HG02610 (cell line): ENCODE data around the gene GIGYF2.
A peak's percentile ranks its signal among the peaks of the same experiment; 100 is the strongest.
"Not testable (repeated sequence)": the region's sequence is repeated elsewhere in the genome, so short reads cannot be mapped to it uniquely, and the experiment has no call there.

Experiments
- ATAC-seq: cut with Tn5 transposase; IDR thresholded peaks from one replicate; pipeline ENCODE4 v1.9.1; 2021; ENCODE audit warnings: mild to moderate bottlenecking, moderate library complexity; ENCODE audit not compliant: unreplicated experiment

The GIGYF2 gene

DNA sequence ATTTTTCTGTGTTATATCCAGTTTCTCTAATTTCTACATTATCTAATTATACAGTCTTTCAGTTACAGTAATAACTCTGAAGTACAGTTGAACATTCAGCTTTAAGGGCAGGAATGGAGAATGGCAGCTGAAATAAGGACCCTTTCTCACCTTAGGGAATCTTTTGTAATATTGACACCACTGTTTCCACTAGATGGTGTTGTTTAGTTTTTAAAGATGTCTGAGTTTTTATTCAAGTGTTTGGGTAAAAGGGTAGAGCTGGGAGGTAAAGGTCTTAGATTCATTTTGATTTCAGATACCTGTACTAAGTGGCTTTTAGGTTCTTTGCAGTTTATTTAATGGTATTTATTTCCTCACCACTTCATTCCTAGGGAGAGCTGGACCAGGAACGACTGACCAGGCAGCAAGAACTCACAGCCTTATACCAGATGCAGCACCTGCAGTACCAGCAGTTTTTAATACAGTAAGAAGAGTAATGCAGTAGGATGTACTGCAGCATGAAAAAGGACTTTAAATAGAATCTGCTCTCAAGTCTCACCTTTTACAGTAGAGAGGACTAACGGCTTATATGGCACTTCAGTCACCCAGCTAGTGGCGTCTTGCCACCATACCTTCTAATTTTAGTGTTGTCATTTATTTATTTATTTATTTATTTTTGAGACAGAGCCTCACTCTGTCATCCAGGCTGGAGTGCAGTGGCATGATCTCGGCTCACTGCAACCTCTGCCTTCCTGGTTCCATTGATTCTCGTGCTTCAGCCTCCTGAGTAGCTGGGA, 112.4 kb downstream of the GIGYF2 start:
- ATAC-seq, result no peak

DNA sequence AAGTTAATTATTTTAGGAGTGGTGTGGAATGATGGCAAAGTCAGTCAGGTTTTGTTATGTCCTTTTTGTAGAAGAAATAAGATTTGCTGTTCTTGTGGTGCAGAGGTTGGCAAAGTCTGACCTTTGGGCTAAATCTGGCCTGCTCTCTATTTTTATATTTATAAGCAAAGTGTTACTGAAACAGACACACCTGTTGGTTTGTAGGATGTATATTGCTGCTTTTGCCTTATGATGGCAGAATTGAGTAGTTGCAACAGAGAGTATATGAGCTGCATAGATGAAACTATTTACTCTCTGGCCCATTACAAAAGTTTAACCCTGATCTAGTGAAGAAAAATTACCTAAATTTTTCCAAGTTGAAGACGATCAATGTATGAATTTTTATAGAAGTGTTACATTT, 113.3 kb downstream of the GIGYF2 start:
- no peak for ATAC-seq

DNA sequence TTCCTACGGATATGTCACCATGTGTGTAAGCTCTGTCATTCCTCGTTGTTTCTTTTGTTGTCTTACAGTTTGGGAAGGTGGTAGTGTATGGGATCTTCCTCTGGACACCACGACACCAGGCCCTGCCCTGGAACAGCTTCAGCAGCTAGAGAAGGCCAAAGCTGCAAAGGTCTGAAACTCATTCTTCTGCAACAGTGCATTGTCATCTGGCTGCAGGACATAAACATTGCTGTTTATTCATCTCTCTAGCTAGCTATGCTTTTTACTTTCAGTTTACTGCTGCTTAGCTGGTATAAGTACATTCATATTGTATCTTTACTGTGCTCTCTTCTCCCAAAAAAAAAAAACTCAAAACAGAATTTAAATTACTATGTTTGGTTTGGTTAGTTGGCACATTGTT, 118.4 kb downstream of the GIGYF2 start:
- ATAC-seq, result no peak

DNA sequence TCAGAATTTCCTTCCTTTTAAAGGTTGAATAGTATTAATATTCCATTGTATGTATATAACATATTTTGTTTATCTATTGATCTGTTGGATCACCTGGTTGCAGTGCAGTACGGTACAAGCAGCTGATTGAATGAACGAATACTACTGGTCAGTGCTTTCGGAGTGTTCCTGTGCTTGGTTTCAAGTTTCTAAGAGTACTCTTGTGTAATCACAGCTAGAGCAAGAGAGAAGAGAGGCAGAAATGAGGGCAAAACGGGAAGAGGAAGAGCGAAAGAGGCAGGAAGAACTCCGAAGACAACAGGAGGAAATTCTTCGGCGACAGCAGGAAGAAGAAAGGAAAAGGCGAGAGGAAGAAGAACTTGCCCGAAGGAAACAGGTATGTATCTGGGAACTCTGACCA, 119.5 kb downstream of the GIGYF2 start:
- no peak for ATAC-seq

DNA sequence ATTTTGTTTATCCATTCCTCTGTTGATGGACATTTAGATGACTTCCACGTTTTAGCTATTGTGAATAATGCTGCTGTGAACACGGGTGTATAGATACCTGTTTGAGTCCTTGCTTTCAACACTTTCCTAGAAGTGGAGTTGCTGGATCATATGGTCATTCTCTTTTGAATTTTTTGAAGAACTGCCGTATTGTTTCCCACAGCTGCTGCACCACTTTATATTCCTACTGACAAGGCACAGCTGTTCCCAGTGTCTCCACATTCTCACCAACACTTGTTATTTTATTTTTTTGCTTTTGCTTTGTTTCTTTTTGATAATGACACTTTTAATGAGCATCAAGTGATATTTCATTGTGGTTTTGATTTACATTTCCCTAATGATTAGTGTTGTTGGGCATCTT, 120.6 kb downstream of the GIGYF2 start:
- no peak for ATAC-seq

DNA sequence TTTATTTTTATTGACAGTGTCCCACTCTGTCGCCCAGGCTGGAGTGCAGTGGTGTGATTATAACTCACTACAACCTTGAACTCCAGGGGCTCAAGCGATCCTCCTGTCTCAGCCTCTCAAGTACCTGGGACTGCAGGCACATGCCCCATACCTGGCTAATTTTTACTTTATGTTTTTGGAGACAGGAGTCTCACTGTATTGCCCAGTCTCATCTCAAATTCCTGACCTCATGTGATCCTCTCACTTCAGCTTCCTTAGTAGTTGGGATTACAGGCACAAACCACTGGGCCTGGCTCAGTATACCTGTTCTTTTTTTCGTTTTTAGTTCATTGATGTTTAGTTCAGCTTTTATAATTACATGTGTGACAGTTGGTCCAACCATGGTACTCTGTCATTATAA, 132.9 kb downstream of the GIGYF2 start:
- ATAC-seq, result no peak

DNA sequence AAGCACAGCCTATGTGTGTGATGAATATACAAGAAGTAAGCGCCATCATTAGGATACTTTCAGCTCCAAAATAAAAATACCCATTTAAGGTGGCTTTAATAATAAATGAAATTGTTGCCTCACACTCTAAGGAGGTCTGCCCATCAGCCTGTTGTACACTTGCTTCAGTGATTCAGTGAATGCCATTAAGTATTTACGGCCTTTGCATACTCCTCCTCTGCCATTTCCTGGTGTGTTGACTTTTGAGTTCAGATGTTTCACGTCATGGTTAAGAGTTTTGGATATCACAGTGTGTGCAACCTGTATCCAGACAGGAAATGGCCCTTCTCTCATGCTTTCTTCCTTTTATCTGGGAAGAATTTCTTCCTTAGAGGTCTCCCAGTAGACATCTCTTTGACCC, 134.4 kb downstream of the GIGYF2 start:
- ATAC-seq, result no peak

DNA sequence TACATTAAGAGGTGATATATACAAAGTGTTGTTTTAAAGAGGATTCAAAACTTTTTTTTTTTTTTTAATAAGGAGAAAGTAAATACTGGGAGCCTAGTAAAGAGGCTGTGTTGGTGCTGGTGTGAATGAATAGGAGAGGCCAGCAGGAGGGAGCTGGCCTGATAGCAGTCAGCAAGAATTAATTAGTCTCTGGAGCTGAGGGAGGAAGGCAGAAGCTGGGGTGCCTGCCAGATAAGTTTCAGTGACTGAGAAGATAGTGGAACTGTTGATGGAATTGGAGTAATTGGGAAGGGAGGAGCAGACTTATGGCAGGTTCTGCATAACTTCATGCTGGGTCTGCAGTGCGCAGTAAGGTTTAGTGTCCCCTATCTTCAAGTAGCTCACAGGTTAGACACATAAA, 136.7 kb downstream of the GIGYF2 start:
- ATAC-seq, result no peak

DNA sequence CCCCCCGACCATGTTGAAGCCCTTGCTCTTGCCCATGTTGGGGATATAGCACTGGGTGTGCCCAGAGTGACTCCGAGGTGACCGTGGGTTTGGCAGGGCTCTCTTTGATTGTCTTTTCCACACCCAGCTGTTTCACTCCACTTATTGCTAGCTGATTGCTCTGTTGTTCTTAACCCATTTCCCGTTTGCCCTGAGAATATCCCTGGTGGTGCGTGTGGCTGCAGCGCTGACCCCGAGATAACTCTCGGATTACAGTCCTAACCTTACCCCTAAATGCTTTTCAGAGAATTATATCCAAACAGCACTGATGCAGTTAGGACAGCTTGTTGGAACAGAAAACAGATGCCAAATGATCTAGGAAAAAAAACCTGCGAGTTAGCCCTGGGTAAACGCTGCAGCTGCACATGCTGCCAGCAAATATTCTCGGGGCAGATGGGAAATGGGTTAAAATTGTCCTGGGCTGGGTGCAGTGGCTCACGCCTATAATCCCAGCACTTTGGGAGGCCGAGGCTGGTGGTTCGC, 138.6 kb downstream of the GIGYF2 start:
- ATAC-seq, result no peak

DNA sequence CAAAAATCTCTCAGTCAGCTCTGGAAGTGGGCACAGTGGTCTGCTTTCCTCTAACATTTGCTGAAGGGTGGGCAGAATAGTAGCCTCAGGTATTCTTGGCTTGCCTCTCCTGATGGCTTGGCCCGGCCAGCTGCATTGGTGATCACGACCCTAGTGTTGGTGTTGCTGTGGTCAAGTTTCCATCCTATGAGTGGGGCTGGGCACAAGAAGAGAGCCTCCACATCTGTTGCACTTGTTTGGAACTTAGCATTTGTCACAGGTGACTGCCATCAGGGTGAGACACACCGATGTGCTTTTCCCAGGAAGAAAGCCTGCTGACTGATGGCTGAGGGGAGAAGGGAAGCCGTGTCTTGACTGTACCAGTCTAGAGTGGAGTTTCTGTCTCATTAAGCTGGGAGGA, 139.8 kb downstream of the GIGYF2 start:
- ATAC-seq, result no peak

DNA sequence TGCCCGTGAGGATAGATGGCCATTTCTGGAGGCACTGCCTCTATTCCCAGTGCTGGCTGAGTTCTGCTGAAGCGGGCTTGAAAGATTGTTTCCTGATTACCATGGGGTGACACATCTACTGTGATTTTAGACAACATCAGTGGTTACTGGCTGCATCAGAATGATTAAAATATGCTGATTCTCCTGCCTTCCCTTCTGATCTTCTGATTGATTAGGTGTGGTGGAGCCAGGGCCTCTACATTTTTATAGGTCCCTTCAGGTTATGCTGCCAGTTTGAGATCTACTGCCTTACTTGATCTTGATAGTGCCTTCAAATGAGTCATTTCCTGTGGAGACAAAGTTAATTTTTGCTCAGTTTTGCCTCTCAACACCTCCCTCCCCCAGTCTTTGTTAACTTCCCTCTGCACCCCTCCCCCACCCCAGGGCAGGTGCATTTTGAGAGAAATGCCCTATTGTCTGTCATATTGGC, 141.3 kb downstream of the GIGYF2 start:
- peak; percentile 63 for ATAC-seq

DNA sequence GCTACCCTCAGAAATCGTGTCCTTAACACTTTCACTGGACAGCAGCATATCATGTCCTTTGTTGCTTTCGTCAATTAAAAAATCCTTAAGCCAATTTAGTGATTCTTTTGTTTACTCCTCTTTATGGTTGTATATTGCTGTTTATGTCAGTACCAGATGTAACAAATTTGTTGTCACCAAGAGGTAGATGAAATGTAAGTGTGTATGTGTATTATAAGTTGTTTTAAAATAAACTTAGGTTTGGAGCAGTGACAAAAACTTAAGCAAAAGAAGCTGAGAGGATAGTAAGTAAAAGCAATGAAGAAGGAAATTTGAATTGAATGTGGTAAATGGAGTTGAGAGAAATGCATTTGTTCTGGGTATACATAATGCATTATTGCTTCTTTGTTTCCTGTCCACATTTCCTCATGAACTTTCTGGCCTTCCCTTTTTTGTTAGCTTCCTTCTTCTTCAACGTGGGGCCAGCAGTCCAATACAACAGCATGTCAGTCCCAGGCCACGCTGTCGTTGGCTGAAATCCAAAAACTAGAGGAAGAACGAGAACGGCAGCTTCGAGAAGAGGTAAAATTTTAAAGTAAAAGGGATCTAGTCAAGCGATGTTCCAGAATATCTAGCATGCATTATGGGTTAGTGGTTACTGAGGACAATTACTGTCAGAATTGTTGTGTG, 142.4 kb downstream of the GIGYF2 start:
- no peak for ATAC-seq

DNA sequence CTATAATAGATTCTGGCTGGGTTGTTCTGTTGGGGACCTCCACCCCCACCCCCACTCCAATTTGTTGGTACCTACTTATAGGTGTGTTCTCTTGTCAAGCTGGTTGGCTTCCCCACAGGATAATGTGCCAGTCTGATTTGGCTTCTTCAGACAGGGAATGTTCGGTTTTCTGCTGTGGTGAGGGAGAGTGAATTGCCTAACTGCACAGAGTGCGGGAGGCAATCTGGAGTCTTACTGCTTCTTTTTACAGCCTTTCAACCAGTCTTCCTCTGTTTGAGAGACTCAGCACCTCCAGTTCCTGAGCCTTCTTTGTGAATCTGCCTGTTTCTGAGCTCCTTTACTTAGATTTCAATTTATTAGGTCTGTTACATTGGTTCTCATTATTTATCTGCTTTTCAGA, 145.6 kb downstream of the GIGYF2 start:
- ATAC-seq, result no peak

DNA sequence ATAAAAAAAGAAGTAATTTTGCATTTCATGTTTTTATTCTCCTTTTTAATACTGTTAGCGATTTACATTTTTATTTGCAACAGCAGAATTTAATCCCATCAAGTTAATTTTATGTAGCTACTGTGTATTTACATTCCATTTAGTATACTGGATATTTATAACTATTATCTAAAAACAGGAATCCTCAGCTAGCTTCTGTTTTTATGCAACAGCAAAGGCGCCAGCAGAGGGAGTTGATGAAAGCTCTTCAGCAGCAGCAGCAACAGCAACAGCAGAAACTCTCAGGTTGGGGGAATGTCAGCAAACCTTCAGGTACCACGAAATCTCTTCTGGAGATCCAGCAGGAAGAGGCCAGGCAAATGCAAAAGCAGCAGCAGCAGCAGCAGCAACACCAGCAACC, 146.7 kb downstream of the GIGYF2 start:
- ATAC-seq, result no peak

DNA sequence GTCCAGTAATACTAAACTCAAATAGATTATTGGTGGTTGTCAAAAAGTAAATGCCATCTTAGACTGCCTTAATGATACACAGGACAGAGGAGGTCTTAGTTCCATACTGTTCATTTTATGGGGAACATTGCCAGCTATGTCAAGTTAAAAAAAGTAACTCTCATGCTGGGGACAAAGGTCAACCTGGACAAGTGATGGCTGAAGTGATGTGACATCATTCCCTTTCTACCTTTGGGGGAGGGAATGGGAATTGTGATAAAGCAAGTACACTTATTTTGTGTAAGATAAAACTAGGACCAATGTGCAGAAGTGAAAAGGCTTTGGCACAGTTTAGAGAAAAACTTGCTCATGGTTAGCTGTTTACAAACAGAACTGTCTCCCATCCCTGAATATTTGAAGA, 148.9 kb downstream of the GIGYF2 start:
- ATAC-seq, result no peak

DNA sequence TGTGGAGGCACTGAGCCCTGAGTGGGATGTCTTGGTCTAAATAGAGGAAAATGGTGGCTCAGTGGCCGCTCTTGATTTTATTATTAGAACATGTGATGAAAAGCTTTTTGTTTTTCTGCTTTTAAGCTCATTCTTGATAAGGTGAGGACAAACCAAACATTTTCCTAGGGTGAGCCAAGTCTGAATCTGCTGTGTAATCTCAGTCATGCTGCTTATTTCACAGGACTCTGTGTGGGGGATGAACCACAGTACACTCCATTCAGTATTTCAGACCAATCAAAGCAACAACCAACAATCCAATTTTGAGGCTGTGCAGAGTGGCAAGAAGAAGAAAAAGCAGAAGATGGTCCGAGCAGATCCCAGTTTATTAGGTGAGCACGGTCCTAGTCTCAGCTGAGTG, 152.9 kb downstream of the GIGYF2 start:
- ATAC-seq, result no peak

DNA sequence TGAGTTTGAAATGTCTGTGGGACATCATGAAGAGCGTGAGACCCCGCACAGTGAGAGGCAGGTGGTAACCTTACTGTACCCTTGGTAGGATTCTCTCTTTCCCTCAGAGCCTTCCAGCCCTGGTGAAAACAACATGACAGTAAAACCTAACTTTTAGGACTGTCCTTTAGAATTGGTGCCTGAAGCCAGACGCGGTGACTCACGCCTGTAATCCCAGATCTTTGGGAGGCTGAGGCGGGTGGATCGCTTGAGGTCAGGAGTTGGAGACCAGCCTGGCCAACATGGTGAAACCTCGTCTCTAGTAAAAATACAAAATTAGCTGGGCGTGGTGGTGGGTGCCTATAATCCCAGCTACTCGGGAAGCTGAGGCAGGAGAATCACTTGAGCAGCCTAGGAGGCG, 154.9 kb downstream of the GIGYF2 start:
- ATAC-seq, result not testable (repeated sequence)

DNA sequence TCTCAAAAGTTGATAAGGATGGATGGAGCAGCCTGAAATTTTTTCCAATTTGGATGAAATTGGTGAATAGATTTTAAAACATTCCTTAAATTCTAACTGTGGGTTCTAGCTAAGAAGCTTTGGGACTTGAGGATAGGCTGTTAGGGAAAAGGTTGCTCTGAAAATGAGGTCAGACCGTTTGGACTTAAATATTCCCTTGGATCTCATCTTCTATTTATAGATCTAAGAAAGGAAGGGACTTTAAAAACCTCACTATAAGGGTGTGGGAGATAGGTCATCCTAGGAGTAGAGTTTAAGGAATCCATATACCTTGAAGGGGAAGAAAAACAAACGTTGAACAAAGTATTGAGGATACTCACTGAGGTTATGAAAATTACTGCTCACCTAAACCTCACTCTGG, 155.5 kb downstream of the GIGYF2 start:
- ATAC-seq, result no peak

DNA sequence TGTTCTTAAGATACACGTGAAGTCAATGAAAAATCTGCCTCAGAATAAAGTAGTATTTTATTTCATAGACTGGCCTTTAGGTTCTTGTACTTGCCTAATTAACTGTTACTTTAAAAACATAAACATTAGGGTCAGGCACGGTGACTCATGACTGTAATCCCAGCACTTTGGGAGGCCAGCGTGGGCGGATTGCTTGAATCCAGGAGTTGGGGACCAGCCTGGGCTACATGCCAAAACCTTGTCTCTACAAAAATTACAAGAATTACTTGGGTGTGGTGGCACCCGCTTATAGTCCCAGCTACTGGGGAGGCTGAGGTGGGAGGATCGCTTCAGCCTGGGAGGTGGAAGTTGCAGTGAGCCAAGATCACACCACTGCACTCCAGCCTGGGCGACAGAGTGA, 157.0 kb downstream of the GIGYF2 start:
- ATAC-seq, result no peak

DNA sequence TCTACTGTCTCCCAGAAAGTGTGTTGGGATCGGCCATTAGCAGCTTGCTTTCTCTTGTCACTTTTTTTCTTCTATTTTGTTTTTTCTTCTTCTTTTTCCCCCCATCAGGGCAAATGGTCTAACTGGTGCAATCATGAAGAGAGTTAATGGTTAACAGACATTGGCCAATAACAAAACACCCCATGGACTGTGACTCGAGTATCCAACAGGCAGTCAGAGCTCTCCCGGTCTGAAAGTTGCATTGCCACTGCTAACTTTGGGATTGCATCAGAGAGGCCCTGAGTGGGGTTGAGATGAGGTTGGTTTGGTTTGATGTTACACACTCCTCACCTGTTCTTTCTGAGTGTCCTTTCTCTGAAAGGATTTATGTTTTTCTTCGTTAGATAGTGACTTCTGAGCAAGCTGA, 160.0 kb downstream of the GIGYF2 start:
- no peak for ATAC-seq

DNA sequence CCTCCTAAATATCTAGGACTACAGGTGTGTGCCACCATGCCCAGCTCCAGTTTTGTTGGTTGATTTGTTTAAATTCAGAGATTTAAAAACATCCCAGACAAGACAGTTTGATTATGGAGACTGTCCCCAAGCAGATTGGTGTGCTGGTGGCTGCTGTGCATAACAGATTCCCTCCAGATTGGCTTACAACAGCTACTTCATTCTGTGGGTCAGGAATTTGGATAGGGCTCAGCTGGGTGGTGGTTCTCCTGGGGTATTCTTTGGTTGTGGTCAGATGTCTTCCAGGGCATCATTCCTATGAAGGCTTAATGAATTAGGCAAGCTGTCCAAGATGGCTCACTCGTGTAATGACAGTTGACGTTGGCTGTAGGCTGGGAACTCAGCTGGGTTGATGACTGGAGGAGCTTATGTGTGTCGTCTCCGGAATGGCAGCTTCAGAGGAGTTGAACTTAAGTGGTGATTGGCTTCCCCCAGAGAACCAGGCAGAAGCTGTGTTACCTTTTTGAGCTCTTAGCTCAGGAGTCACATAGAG, 162.3 kb downstream of the GIGYF2 start:
- no peak for ATAC-seq

DNA sequence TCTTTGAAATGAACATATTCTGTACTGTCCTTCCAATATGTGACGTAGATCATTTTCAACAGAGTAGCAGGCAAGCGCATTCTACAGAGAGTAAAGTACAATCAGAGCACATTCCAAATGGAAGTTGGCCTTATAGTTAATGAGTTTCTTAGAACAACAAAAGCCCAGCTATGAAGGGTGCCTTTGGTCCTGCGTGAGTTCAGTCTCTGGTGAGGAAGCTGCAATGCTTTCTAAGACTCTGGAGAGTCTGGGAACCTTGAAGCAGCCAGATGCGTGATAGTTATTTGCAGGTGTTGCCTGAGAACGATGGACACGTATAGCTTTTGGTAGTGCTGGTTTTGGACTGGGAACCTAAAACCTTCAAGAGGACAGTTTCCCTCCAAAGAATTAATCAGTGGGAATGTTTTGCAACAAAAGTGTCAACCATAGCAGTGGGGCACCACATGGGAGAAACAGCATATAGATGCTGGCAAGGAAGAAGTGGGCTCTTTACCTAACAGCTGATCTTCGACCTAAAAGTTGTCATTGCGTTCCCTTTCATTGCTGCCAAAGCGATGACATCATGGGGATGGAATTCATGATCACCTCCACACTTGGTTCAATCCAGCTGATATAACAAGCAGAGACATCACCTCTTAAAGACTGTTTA, 163.6 kb downstream of the GIGYF2 start:
- ATAC-seq, result no peak
